CD14-positive monocyte (primary cell): ENCODE data around the gene PRKCA. TPM values are rescaled to one million over a fixed set of nuclear protein-coding genes. Genes with fewer than 3 reads are reported as not detected.

Source experiments
- DNase-seq, 3 donors: peaks; one replicate each; pipeline ENCODE4 v3.0.0-alpha.2; 2011 to 2022
- H2AFZ ChIP-seq: 2 replicates; pipeline ENCODE4 v1.6.0; 2012; ENCODE audit warnings: mild to moderate bottlenecking, low read depth, low read length, inconsistent platforms; ENCODE audit not compliant: insufficient read depth, poor library complexity, severe bottlenecking
- H3K27ac ChIP-seq, 2 donors: 1 replicate in 1 of 2; 2 replicates in 1 of 2; pipeline ENCODE4 v1.5.1; 2012 to 2013; ENCODE audit warnings: low read length in 2 of 2, control low read depth in 1 of 2, inconsistent platforms in 1 of 2, low read depth in 1 of 2, mild to moderate bottlenecking in 1 of 2
- H3K27me3 ChIP-seq, 2 donors: one replicate each; pipeline versions ENCODE4 v1.6.0 to v1.6.1; 2011 to 2013; ENCODE audit warnings: low read length in 2 of 2; ENCODE audit not compliant: control insufficient read depth in 2 of 2, insufficient read depth in 2 of 2
- H3K36me3 ChIP-seq, 2 donors: replicated peaks in 1 of 2; 1 replicate in 1 of 2; 2 replicates in 1 of 2; pipeline versions ENCODE4 v1.5.1 to v1.6.1; 2012 to 2013; ENCODE audit warnings: low read length in 2 of 2, control low read depth in 1 of 2, inconsistent platforms in 1 of 2, mild to moderate bottlenecking in 1 of 2; ENCODE audit not compliant: insufficient read depth in 2 of 2, control insufficient read depth in 1 of 2
- H3K4me1 ChIP-seq, 2 donors: 1 replicate in 1 of 2; 2 replicates in 1 of 2; pipeline versions ENCODE4 v1.5.1 to v1.6.1; 2012 to 2013; ENCODE audit warnings: low read length in 2 of 2, control low read depth in 1 of 2, inconsistent platforms in 1 of 2, mild to moderate bottlenecking in 1 of 2, moderate library complexity in 1 of 2; ENCODE audit not compliant: insufficient read depth in 2 of 2, control insufficient read depth in 1 of 2
- H3K4me2 ChIP-seq: replicated peaks from 2 replicates; pipeline ENCODE3; 2012; ENCODE audit warnings: low read length, moderate library complexity, mild to moderate bottlenecking; ENCODE audit not compliant: poor library complexity, severe bottlenecking; ENCODE audit errors: extremely low read depth
- H3K4me3 ChIP-seq, 3 experiments: fragments of 200-600 bp in 1 of 3; sonication (generic) in 1 of 3; replicated peaks in 1 of 3; 1 replicate in 2 of 3; 2 replicates in 1 of 3; pipeline ENCODE4 v1.5.1; 2011 to 2013; ENCODE audit warnings: low read length in 3 of 3, mild to moderate bottlenecking in 3 of 3, control low read depth in 2 of 3, low read depth in 2 of 3, inconsistent platforms in 1 of 3, moderate library complexity in 1 of 3
- H3K79me2 ChIP-seq: 2 replicates; pipeline ENCODE4 v1.6.0; 2012; ENCODE audit warnings: mild to moderate bottlenecking, control low read depth, inconsistent platforms, low read length, moderate library complexity; ENCODE audit not compliant: insufficient read depth
- H3K9ac ChIP-seq: 2 replicates; pipeline ENCODE4 v1.6.0; 2017; ENCODE audit warnings: low read length, mild to moderate bottlenecking; ENCODE audit not compliant: insufficient read depth, poor library complexity, severe bottlenecking
- H3K9me3 ChIP-seq, 2 donors: replicated peaks in 1 of 2; 1 replicate in 1 of 2; 2 replicates in 1 of 2; pipeline versions ENCODE4 v1.5.1 to v1.6.1; 2012 to 2013; ENCODE audit warnings: low read length in 2 of 2, control low read depth in 1 of 2; ENCODE audit not compliant: control insufficient read depth in 1 of 2, insufficient read depth in 1 of 2
- H4K20me1 ChIP-seq: 2 replicates; pipeline ENCODE4 v1.6.0; 2012; ENCODE audit warnings: mild to moderate bottlenecking, low read length, control low read depth, moderate library complexity; ENCODE audit not compliant: insufficient read depth
- H3K27ac Mint-ChIP-seq, 7 donors: one replicate each; pipeline ENCODE4 v1.8.0; 2020; ENCODE audit warnings: mild to moderate bottlenecking in 7 of 7, mixed read lengths in 7 of 7, moderate library complexity in 6 of 7, inconsistent platforms in 2 of 7
- H3K27me3 Mint-ChIP-seq, 3 donors: one replicate each; pipeline ENCODE4 v1.8.0; 2021 to 2022; ENCODE audit warnings: low read depth in 3 of 3, mild to moderate bottlenecking in 3 of 3, mixed read lengths in 3 of 3, moderate library complexity in 3 of 3, inconsistent platforms in 1 of 3
- H3K36me3 Mint-ChIP-seq, 2 donors: one replicate each; pipeline ENCODE4 v1.8.0; 2020; ENCODE audit warnings: mixed read lengths in 2 of 2, inconsistent platforms in 1 of 2, mild to moderate bottlenecking in 1 of 2
- H3K4me1 Mint-ChIP-seq: one replicate; pipeline ENCODE4 v1.8.0; 2020; ENCODE audit warnings: mild to moderate bottlenecking, mixed read lengths
- H3K4me3 Mint-ChIP-seq, 2 donors: one replicate each; pipeline ENCODE4 v1.8.0; 2020; ENCODE audit warnings: mild to moderate bottlenecking in 2 of 2, mixed read lengths in 2 of 2, moderate library complexity in 1 of 2
- H3K9me3 Mint-ChIP-seq, 7 donors: one replicate each; pipeline ENCODE4 v1.8.0; 2020 to 2022; ENCODE audit warnings: mixed read lengths in 7 of 7, mild to moderate bottlenecking in 6 of 7, moderate library complexity in 6 of 7, inconsistent platforms in 2 of 7
- WGBS: methylation state at CpG from one replicate; pipeline ENCODE4 v1.1.5; 2013; ENCODE audit warnings: missing lambda C conversion rate; ENCODE audit not compliant: insufficient coverage; 5-methylcytosine and 5-hydroxymethylcytosine counted together
- intact Hi-C, 2 donors: fragments of 100-400 bp; cut with micrococcal nuclease; formaldehyde crosslinking; loops; one replicate each; pipeline versions ENCODE4 v1.15.0 to v1.15.1; 2023
- polyA plus RNA-seq, 3 donors: library from polyadenylated mRNA; depleted of rRNA in 1 of 3; unstranded in 2 of 3; stranded (reverse) in 1 of 3; fragments of 300-500 nt in 2 of 3; fragments of >200 nt in 1 of 3; fragmentation: Illumina TruSeq in 2 of 3; gene quantifications; 1 replicate in 2 of 3; 2 replicates in 1 of 3; pipeline ENCODE4 v1.2.3, GENCODE V29; 2012 to 2021
- TF ChIP-seq, protein P1 (sequence below): fragments of 200-600 bp; IDR thresholded peaks from one replicate; pipeline ENCODE4 v1.8.0; 2022; ENCODE audit warnings: antibody characterized with exemption, mild to moderate bottlenecking

Gene PRKCA
- polyA plus RNA-seq, 3 donors, result 0.22 to 7.1 (median 0.30) TPM

DNA sequence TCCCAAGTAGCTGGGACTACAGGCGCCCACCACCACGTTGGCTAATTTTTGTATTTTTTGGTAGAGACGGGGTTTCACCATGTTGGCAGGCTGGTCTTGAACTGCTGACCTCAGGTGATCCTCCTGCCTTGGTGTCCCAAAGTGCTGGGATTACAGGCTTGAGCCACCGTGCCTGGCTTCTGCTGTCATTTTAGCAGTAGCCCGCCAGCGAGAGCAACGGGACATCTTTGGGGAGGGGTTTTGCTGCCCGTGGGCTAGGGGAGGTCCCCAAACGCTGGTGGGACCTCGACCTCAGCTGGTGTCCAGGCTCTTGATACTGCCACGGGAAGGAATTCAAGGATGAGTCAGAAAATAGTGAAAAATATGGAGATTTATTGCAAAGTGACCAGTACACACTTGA is 424.4 kb downstream of the PRKCA start:
- Mint-ChIP-seq H3K36me3 (peaks cover 1 to 15% of the 10 kb centered on the region in 2 donors), H3K27ac (no peak overlapping the region), H3K4me3 (no peak overlapping the region), H3K27me3 (peaks cover 0 to 4% (median 0%) of the 10 kb centered on the region in 3 donors), H3K9me3 (peaks cover 0 to 2% (median 0%) of the 10 kb centered on the region in 7 donors), H3K4me1 (no peaks in the 10 kb centered on the region)
- 94% methylated on average over 10 of the region's 11 CpGs for WGBS
- no peaks in the 10 kb centered on the region for H4K20me1 ChIP-seq
- H3K4me3 ChIP-seq, result no peak overlapping the region
- no peaks in the 10 kb centered on the region for H3K9me3 ChIP-seq
- H3K4me1 ChIP-seq, result no peaks in the 10 kb centered on the region
- H3K27ac ChIP-seq, result no peak overlapping the region
- no peak for DNase-seq
- H3K4me2 ChIP-seq, result no peak overlapping the region
- no peaks in the 10 kb centered on the region for H3K79me2 ChIP-seq
- H2AFZ ChIP-seq, result no peak overlapping the region
- intact Hi-C loops, result no loop called here
- no peaks in the 10 kb centered on the region for H3K36me3 ChIP-seq
- H3K9ac ChIP-seq, result no peak overlapping the region
- TF ChIP-seq, protein P1, sequence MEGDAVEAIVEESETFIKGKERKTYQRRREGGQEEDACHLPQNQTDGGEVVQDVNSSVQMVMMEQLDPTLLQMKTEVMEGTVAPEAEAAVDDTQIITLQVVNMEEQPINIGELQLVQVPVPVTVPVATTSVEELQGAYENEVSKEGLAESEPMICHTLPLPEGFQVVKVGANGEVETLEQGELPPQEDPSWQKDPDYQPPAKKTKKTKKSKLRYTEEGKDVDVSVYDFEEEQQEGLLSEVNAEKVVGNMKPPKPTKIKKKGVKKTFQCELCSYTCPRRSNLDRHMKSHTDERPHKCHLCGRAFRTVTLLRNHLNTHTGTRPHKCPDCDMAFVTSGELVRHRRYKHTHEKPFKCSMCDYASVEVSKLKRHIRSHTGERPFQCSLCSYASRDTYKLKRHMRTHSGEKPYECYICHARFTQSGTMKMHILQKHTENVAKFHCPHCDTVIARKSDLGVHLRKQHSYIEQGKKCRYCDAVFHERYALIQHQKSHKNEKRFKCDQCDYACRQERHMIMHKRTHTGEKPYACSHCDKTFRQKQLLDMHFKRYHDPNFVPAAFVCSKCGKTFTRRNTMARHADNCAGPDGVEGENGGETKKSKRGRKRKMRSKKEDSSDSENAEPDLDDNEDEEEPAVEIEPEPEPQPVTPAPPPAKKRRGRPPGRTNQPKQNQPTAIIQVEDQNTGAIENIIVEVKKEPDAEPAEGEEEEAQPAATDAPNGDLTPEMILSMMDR, result no peak
- no peaks in the 10 kb centered on the region for H3K27me3 ChIP-seq

GRCh38 chr17:66727634-66728570 is 425.5 kb downstream of the PRKCA start:
- intact Hi-C loops, result no loop called here
- no peaks in the 10 kb centered on the region for H3K4me1 ChIP-seq
- no peak overlapping the region for H3K4me3 Mint-ChIP-seq
- peaks cover 7 to 10% of the 10 kb centered on the region in 2 donors for H3K36me3 ChIP-seq
- H3K27ac Mint-ChIP-seq, result peak overlapping the region in 1 of 7 donors; percentile 66
- no peak overlapping the region for H3K4me2 ChIP-seq
- no peaks in the 10 kb centered on the region for H3K9me3 ChIP-seq
- H3K36me3 Mint-ChIP-seq, result peaks cover 10 to 24% of the 10 kb centered on the region in 2 donors
- H3K27ac ChIP-seq, result no peak overlapping the region
- H3K9me3 Mint-ChIP-seq, result peaks cover 0 to 2% (median 0%) of the 10 kb centered on the region in 7 donors
- H3K4me1 Mint-ChIP-seq, result no peaks in the 10 kb centered on the region
- no peaks in the 10 kb centered on the region for H3K27me3 ChIP-seq
- DNase-seq, result no peak
- H3K4me3 ChIP-seq, result no peak overlapping the region
- no peak overlapping the region for H3K9ac ChIP-seq
- H2AFZ ChIP-seq, result no peak overlapping the region
- TF ChIP-seq, protein P1, result no peak
- WGBS, result 57% methylated on average over 14 of the region's 17 CpGs
- no peaks in the 10 kb centered on the region for H4K20me1 ChIP-seq
- peaks cover 0 to 4% (median 2%) of the 10 kb centered on the region in 3 donors for H3K27me3 Mint-ChIP-seq
- H3K79me2 ChIP-seq, result no peaks in the 10 kb centered on the region
